Measurements from ENCODE around the gene SULT1A2.
"Not testable (repeated sequence)": the region's sequence is repeated elsewhere in the genome, so short reads cannot be mapped to it uniquely, and the experiment has no call there.

The SULT1A2 gene

GRCh38 chr16:28606291-28607115 is 9.7 kb upstream of the SULT1A2 start:
- Mint-ChIP-seq H3K4me3 (no peak overlapping the region), H3K4me1 (peaks cover 10% of the 10 kb centered on the region), H3K9me3 (no peaks in the 10 kb centered on the region), H3K27me3 (ENCODE audit: low read depth) (no peaks in the 10 kb centered on the region), H3K36me3 (ENCODE audit: low read depth) (no peaks in the 10 kb centered on the region), H3K27ac (no peak overlapping the region)
- TF ChIP-seq, protein P1, sequence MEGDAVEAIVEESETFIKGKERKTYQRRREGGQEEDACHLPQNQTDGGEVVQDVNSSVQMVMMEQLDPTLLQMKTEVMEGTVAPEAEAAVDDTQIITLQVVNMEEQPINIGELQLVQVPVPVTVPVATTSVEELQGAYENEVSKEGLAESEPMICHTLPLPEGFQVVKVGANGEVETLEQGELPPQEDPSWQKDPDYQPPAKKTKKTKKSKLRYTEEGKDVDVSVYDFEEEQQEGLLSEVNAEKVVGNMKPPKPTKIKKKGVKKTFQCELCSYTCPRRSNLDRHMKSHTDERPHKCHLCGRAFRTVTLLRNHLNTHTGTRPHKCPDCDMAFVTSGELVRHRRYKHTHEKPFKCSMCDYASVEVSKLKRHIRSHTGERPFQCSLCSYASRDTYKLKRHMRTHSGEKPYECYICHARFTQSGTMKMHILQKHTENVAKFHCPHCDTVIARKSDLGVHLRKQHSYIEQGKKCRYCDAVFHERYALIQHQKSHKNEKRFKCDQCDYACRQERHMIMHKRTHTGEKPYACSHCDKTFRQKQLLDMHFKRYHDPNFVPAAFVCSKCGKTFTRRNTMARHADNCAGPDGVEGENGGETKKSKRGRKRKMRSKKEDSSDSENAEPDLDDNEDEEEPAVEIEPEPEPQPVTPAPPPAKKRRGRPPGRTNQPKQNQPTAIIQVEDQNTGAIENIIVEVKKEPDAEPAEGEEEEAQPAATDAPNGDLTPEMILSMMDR (IDR thresholded peaks at IDR 0.05; ENCODE audit: unreplicated experiment in 3 of 3) = no peak

- Mint-ChIP-seq H3K36me3 (ENCODE audit: low read depth) (no peaks in the 10 kb centered on the region), H3K4me3 (no peak overlapping the region), H3K9me3 (no peaks in the 10 kb centered on the region), H3K27ac (no peak overlapping the region), H3K27me3 (ENCODE audit: low read depth) (no peaks in the 10 kb centered on the region), H3K4me1 (peaks cover 2% of the 10 kb centered on the region)
- TF ChIP-seq, protein P1 (IDR thresholded peaks at IDR 0.05; ENCODE audit: unreplicated experiment in 3 of 3) = no peak
Measured at GRCh38 chr16:28604186-28604565, 7.3 kb upstream of the SULT1A2 start.

- no peak overlapping the region for H3K4me3 Mint-ChIP-seq
- H3K36me3 Mint-ChIP-seq (ENCODE audit: low read depth) = no peaks in the 10 kb centered on the region
- no peaks in the 10 kb centered on the region for H3K4me1 Mint-ChIP-seq
- H3K9me3 Mint-ChIP-seq = no peaks in the 10 kb centered on the region
- H3K27me3 Mint-ChIP-seq (ENCODE audit: low read depth) = no peaks in the 10 kb centered on the region
- TF ChIP-seq, protein P1 (IDR thresholded peaks at IDR 0.05; ENCODE audit: unreplicated experiment in 3 of 3) = no peak
- no peak overlapping the region for H3K27ac Mint-ChIP-seq
Measured at GRCh38 chr16:28603381-28604185, 6.7 kb upstream of the SULT1A2 start.

- Mint-ChIP-seq H3K4me3 (no peak overlapping the region), H3K9me3 (no peaks in the 10 kb centered on the region), H3K4me1 (no peaks in the 10 kb centered on the region), H3K36me3 (ENCODE audit: low read depth) (no peaks in the 10 kb centered on the region), H3K27me3 (ENCODE audit: low read depth) (no peaks in the 10 kb centered on the region), H3K27ac (no peak overlapping the region)
- TF ChIP-seq, protein P1 (IDR thresholded peaks at IDR 0.05; ENCODE audit: unreplicated experiment in 3 of 3) = no peak
Measured at GRCh38 chr16:28602529-28602928, 5.7 kb upstream of the SULT1A2 start.

DNA sequence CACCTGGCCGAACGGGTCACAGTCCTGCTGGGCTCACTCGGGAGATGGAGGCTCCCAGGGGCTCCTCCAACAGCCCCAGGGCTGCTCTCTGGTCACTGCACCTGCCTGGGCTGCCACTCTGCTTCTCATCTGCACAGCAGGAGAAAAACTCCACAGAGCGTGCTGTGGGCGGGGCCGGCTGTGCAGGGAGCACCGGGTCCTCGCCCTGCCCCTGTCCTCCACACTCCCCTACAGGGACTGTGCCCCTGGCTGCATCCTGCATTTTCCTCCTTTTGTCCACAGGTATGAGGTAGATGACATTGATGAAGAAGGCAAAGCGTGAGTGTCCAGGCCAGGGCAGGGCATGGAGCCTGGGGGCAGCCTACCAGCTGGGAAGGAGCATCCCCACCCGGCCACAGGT is 5.2 kb upstream of the SULT1A2 start:
- not testable (repeated sequence) for H3K27ac Mint-ChIP-seq

GRCh38 chr16:28601589-28601988 is 4.7 kb upstream of the SULT1A2 start:
- H3K27ac Mint-ChIP-seq; H3K4me1 Mint-ChIP-seq; H3K9me3 Mint-ChIP-seq; H3K4me3 Mint-ChIP-seq; H3K27me3 Mint-ChIP-seq (ENCODE audit: low read depth); H3K36me3 Mint-ChIP-seq (ENCODE audit: low read depth): not testable (repeated sequence)

More for the DNA sequence above, 5.2 kb upstream of the SULT1A2 start:
- not testable (repeated sequence) for H3K4me3 Mint-ChIP-seq; H3K36me3 Mint-ChIP-seq (ENCODE audit: low read depth); H3K27me3 Mint-ChIP-seq (ENCODE audit: low read depth); H3K9me3 Mint-ChIP-seq; H3K4me1 Mint-ChIP-seq

GRCh38 chr16:28600965-28601364 is 4.1 kb upstream of the SULT1A2 start:
- H3K9me3 Mint-ChIP-seq; H3K4me1 Mint-ChIP-seq; H3K36me3 Mint-ChIP-seq (ENCODE audit: low read depth); H3K4me3 Mint-ChIP-seq; H3K27me3 Mint-ChIP-seq (ENCODE audit: low read depth); H3K27ac Mint-ChIP-seq: not testable (repeated sequence)

DNA sequence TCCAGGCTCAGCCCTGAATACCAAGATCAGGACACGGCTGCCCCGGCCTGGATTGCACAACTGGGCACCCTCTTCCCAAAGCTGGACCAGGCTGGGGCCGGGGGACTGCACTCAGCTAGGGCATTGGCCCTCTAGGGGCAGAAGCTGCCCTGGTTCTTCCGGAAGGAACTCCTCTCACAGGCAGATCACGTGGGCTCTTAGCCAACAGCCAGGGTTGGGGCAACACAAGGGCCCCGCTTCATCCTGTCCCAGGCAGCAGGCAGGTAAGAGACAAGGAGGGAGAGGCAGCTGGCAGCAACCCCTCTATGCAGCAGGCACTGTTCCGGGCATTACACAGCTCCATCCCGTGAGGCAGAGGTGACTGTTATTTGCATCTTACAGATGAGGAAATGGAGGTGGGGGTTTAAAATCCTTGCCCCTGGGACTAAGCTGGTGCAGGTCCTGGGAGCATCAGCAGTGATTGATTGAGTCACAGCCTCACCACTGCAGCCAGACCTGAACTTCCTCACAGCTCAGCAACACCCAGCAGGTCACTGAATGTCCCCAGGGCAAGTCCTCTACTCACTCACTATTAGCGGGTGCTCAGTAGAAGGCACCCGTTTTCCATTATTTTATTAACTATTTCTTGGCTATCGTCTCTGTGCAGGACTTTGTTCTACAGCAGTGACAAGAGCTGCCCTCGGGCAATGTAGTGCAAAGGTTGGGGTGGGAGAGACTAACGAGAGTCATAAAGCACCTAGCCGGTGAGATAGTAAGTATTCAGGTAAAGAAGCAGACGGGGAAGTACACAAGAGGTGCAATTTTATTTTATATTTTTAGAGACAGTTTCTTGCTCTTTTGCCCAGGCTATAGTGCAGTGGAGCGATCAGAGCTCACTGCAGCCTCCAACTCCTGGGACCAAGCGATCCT is 2.8 kb upstream of the SULT1A2 start:
- H3K36me3 Mint-ChIP-seq (ENCODE audit: low read depth); H3K27me3 Mint-ChIP-seq (ENCODE audit: low read depth); H3K4me1 Mint-ChIP-seq; H3K27ac Mint-ChIP-seq; H3K9me3 Mint-ChIP-seq; H3K4me3 Mint-ChIP-seq: not testable (repeated sequence)
